BJ (cell line): ENCODE results near the gene CA10. TPM values are rescaled to one million over a fixed set of nuclear protein-coding genes. Genes with fewer than 3 reads are reported as not detected.

ENCODE experiments used
- CTCF ChIA-PET: fragments of 350-600 bp; formaldehyde crosslinking; extraction: SDS; loops from one replicate; lab custom pipeline; 2021; ENCODE audit warnings: antibody characterized with exemption, inconsistent platforms; lab: Yijun Ruan, JAX
- POLR2A ChIA-PET: fragments of 300-600 bp; sonication (Branson Sonifier 250); formaldehyde crosslinking; extraction: SDS; loops from one replicate; lab custom pipeline; 2021; ENCODE audit warnings: antibody characterized with exemption; lab: Charles Lee
- DNase-seq: peaks from one replicate; pipeline ENCODE4 v3.0.0-alpha.2; 2011; ENCODE audit warnings: low read depth
- H3K27me3 ChIP-seq: 2 replicates; pipeline ENCODE4 v1.6.0; 2011; ENCODE audit warnings: low read length; ENCODE audit not compliant: control insufficient read depth, insufficient read depth
- H3K36me3 ChIP-seq: 2 replicates; pipeline ENCODE4 v1.5.1; 2011; ENCODE audit warnings: low read length; ENCODE audit not compliant: control insufficient read depth, insufficient read depth
- H3K4me3 ChIP-seq: 2 replicates; pipeline ENCODE4 v1.5.1; 2011; ENCODE audit warnings: low read depth, mild to moderate bottlenecking, control low read depth, low read length
- CTCF ChIP-seq: IDR thresholded peaks from 2 replicates; pipeline ENCODE4 v1.5.1; 2011; ENCODE audit warnings: low read depth, mild to moderate bottlenecking, control low read depth, inconsistent platforms, low read length, moderate library complexity; ENCODE audit not compliant: insufficient read depth
- polyA plus RNA-seq: library from polyadenylated mRNA; depleted of rRNA; stranded (reverse); fragments of >200 nt; gene quantifications from 2 replicates; pipeline ENCODE4 v1.2.3, GENCODE V29; 2011

The CA10 gene
- polyA plus RNA-seq, 1 experiment = not detected

GRCh38 chr17:52036416-52036815 lies 122.1 kb downstream of the CA10 start:
- TF ChIP-seq CTCF = no peak
- DNase-seq = no peak
- no peak overlapping the region for H3K4me3 ChIP-seq
- ChIA-PET POLR2A (no interaction called here), CTCF (no interaction called here)
- no peaks in the 10 kb centered on the region for H3K36me3 ChIP-seq
- no peaks in the 10 kb centered on the region for H3K27me3 ChIP-seq

GRCh38 chr17:52035336-52035915 lies 123.1 kb downstream of the CA10 start:
- POLR2A ChIA-PET = no interaction called here
- CTCF ChIA-PET = no interaction called here
- no peak for DNase-seq

GRCh38 chr17:52032454-52032853 lies 126.1 kb downstream of the CA10 start:
- DNase-seq = no peak
- H3K36me3 ChIP-seq = no peaks in the 10 kb centered on the region
- TF ChIP-seq CTCF = no peak
- H3K27me3 ChIP-seq = no peaks in the 10 kb centered on the region
- ChIA-PET CTCF (no interaction called here), POLR2A (no interaction called here)
- no peak overlapping the region for H3K4me3 ChIP-seq

More at GRCh38 chr17:52035336-52035915, 123.1 kb downstream of the CA10 start:
- no peaks in the 10 kb centered on the region for H3K36me3 ChIP-seq
- no peak overlapping the region for H3K4me3 ChIP-seq
- no peaks in the 10 kb centered on the region for H3K27me3 ChIP-seq
- no peak for TF ChIP-seq CTCF

GRCh38 chr17:52030052-52030451 lies 128.5 kb downstream of the CA10 start:
- TF ChIP-seq CTCF = no peak
- H3K36me3 ChIP-seq = no peaks in the 10 kb centered on the region
- CTCF ChIA-PET = no interaction called here
- DNase-seq = no peak
- no peaks in the 10 kb centered on the region for H3K27me3 ChIP-seq
- H3K4me3 ChIP-seq = no peak overlapping the region
- POLR2A ChIA-PET = no interaction called here

GRCh38 chr17:52027620-52028295 lies 130.8 kb downstream of the CA10 start:
- TF ChIP-seq CTCF = no peak
- ChIA-PET POLR2A (no interaction called here), CTCF (no interaction called here)
- DNase-seq = peak; percentile 22
- no peaks in the 10 kb centered on the region for H3K27me3 ChIP-seq
- no peaks in the 10 kb centered on the region for H3K36me3 ChIP-seq
- no peak overlapping the region for H3K4me3 ChIP-seq
